ENCODE measurements around the gene TRMT112.

- TF ChIP-seq, protein P1, sequence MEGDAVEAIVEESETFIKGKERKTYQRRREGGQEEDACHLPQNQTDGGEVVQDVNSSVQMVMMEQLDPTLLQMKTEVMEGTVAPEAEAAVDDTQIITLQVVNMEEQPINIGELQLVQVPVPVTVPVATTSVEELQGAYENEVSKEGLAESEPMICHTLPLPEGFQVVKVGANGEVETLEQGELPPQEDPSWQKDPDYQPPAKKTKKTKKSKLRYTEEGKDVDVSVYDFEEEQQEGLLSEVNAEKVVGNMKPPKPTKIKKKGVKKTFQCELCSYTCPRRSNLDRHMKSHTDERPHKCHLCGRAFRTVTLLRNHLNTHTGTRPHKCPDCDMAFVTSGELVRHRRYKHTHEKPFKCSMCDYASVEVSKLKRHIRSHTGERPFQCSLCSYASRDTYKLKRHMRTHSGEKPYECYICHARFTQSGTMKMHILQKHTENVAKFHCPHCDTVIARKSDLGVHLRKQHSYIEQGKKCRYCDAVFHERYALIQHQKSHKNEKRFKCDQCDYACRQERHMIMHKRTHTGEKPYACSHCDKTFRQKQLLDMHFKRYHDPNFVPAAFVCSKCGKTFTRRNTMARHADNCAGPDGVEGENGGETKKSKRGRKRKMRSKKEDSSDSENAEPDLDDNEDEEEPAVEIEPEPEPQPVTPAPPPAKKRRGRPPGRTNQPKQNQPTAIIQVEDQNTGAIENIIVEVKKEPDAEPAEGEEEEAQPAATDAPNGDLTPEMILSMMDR (IDR thresholded peaks at IDR 0.05), result peak in 1 of 4 experiments; percentile 3
- TF ChIP-seq POLR2A (IDR thresholded peaks at IDR 0.05), result no peak
These were observed 561 bp downstream of the TRMT112 start for GRCh38 chr11:64316672-64317324.

Data from uterus (tissue), 2 donors.